T-helper 2 cell (primary cell): ENCODE measurements around the gene CFAP97D1.

Experiments used
- DNase-seq, 5 experiments: peaks; one replicate each; pipeline versions ENCODE4 v3.0.0 to v3.0.0-alpha.2; 2012 to 2022

CFAP97D1 gene

GRCh38 chr17:43800736-43801135 is 20.5 kb downstream of the CFAP97D1 start:
- no peak for DNase-seq

DNA sequence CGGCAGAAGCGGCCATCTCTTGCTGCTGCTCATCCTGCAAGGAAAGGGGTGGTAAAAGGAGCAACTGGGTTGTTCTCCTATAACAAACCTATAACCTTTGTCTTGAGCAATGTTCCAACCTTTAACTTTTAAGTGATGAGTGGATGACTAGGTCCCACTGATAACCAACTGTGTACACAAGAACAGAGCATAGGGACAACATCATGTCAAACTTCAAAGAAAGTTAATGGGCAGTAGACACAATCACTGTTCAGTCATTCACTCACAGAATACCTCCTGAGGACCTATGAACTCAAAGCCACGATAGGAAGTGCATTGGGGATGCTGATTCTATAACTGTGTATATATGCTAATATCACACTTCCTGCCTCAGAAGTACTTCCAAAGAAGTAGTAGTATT is 21.6 kb downstream of the CFAP97D1 start:
- DNase-seq = no peak

DNA sequence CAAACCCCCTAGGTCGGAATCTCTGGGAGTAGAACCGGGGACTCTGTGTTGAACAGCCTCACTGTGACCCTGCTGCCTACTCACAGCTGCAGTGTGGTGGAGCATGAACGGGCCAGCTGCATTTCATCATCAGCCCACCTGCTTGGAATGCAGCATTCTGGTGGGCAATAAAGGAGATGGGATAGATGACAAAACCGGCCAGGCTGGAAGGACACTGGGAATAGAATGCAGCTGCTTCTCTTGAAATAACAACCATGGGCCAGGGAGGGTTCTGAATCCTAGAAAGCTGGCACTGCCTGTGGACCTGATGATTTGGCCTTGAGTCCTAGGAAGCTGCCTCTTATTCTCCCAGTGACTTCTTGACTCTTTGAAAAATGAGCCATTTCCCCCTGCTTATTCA is 23.5 kb downstream of the CFAP97D1 start:
- DNase-seq = no peak

DNA sequence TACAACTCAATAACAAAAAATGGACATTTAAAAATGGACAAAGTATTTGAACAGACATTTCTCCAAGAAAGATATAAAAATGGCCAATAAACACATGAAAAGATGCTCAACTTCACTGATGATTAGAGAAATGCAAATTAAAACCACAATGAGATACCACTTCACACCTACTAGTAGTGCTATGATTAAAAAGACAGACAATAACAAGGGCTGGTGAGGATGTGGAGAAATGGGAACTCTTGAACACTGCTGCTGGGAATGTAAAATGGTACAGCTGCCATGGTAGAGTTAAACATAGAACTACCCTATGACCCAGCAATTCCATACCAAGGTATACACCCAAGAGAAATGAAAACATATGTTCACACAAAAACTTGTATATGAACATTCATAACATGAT is 24.9 kb downstream of the CFAP97D1 start:
- DNase-seq = no peak

DNA sequence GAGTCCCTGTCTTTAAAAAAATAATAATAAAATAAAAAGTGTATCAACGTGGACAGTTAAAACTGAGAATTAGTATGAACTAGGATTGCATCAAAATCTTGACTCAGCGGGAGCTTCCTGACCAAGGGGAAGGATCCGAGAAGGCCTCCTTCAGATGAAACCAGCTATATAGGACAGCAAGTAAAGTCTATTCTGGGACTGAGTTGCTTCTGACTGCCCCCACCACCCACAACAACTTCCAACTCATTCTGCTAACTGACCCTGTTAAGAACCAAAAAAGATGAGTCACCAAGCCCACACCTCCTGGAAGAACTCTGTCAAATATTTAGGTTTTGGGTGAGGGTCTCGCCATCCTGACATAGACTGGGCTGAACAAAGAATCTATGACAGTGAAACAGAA is 27.8 kb downstream of the CFAP97D1 start:
- no peak for DNase-seq

- DNase-seq = no peak
These were observed 28.9 kb downstream of the CFAP97D1 start for GRCh38 chr17:43809121-43809520.

DNA sequence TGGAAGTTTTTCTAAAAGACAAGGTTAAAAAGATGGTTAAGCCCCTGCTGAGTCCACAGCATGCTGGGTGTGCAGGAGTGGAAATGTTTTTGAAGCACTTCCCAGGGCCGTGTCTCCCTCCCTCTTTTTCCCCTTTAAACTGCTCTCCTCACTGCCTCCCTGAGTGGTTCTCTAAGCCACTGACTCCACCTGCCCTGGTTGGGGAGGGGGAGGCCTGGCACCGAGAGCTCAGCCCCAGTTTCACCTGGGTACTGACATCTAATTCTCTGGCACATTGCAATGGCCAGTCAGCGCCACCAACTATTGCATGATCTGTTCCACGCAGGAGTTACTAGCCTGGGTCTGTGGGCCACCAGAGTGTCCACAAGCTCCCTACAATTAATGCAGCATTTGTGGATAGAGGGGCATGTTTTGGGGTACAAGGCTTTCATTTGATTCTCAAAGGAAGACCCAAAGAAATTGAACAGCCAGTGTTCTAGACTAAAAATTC is 30.0 kb downstream of the CFAP97D1 start:
- DNase-seq = no peak

DNA sequence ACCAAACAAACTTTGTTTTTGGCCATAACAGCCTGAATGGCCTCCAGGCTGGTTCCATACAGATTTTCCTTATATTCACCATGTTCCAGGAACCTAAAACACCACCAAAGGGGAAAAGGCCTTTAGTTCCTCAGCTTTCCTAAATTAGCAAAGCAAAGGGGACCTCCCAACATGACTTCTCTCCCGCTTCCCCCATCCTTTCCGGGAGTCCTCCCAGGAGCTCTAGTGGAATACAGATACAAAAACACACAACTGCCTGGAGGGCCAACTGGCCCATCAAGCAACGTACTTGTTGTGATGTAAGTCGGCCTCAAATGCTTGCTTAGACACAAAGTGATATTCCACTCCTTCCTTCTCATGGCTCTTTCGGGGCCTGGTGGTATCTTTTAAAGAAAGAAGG is 30.6 kb downstream of the CFAP97D1 start:
- no peak for DNase-seq

GRCh38 chr17:43812396-43813265 is 32.4 kb downstream of the CFAP97D1 start:
- no peak for DNase-seq

DNA sequence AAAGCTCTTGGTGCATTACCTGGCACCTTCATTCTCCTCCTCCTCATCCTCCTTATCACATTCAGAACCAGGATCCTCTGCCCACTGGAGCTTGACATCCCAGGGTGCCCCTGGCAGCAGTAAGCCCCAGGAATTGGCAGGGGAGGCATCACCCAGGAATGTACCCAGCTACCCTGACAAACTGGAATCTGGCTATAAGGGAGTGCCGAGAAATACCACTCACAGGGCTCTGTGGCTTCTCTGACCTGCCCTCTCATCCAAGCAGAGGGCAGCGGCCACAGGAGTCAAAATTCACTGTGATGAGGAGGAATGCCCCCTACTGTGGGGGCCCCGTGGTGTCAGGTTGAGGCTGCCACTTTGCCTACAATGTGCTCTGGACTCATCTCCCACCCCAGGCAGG is 33.2 kb downstream of the CFAP97D1 start:
- DNase-seq = no peak

GRCh38 chr17:43814026-43814425 is 33.8 kb downstream of the CFAP97D1 start:
- DNase-seq = no peak

- no peak for DNase-seq
These were observed 34.5 kb downstream of the CFAP97D1 start for GRCh38 chr17:43814714-43815113.

DNA sequence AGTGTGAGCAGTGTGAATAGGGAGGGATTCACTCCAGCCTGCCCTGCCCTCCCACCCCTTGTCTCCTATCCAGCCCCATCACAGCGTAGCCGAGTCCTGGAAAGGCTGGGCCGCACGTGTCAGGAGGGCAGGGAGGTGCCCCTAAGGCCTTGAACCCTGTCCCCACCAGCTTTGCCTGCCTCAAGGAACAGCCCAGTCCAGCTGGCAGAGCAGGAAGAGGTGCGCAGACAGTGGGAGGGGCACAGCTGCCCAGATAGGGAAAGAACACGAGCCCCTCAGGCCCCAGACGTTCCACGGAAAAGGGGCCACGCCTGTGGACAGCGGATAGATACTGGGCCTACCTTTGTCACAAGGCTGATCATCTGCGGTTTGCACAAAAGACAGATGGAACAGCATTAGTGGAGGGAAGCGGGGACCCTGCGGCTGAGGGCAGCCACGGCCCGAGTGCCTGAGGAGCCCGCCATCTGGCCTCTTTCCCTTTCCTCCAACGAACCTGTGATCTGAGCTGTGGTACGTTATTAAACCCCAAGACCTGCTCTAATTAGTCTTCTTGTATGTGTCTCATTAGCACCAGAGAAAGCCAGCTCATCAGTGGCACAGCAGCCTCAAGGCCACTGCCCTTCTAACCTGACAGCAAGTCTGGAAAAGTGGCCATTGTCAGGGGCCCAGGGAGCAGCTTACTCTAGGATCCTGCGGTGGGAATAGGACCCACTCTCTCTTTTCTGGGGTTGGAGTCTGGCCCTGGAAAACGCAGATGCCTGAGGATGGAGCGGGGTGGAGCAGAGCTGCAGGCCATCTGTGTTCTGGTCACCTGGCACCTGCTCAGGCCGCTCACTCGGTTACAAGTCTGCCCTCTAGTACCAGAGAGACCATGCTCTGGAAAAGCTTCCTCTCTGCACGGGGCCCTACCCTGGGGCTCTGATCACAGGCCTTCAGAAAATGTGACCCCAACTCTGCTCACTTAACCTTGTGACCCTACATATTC is 36.4 kb downstream of the CFAP97D1 start:
- no peak for DNase-seq

- DNase-seq = no peak
These were observed 37.6 kb downstream of the CFAP97D1 start for GRCh38 chr17:43817826-43818225.

- DNase-seq = no peak
These were observed 38.7 kb downstream of the CFAP97D1 start for GRCh38 chr17:43818966-43819365.

DNA sequence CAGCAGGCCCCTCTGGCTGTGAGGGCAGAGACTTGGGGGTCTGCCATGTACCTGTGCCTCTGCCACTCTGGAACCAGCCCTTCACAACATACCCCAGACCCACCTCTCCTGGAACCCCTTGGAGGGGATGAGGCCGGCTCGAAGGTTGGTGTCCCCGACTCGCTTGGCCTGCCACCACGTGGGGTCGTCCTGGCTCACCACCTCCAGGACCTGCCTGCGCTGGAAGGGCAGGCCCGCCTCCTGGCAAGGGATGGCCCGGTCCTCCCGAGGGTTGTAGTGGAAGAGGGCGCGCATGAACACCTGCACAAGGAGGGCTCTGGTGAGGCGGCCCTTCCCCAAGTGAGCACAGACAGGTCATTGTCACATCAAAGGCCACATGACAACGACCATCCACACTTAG is 40.5 kb downstream of the CFAP97D1 start:
- DNase-seq = no peak

DNA sequence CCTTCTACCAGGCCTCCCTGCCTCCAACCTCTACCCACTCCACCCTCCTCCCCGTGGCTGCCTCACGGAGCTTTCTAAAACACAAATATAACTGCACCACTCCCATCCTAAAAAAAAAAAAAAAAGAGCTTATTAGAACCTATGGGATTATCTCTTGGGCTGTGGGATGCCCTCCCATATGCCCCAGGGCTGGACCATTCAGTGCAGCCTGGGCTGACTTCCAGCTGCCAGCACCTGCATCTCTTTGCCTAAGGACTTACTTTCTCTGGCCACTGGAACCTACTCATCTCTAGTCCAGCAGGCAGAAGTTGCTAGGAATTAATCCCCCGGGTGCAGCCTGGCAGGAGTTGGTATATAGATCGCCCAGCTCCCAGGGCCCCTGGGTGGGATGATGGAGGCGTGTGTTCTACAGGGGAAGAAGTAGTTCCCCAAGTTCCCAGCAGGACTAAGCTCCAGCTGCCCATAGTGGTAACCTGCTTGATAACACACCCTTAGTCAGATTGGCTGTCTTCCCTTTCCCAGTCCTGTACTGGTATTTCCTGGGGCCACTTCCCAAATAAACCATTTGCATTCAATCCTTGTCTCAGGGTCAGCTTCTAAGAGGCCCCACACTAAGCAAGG is 42.4 kb downstream of the CFAP97D1 start:
- DNase-seq = no peak

DNA sequence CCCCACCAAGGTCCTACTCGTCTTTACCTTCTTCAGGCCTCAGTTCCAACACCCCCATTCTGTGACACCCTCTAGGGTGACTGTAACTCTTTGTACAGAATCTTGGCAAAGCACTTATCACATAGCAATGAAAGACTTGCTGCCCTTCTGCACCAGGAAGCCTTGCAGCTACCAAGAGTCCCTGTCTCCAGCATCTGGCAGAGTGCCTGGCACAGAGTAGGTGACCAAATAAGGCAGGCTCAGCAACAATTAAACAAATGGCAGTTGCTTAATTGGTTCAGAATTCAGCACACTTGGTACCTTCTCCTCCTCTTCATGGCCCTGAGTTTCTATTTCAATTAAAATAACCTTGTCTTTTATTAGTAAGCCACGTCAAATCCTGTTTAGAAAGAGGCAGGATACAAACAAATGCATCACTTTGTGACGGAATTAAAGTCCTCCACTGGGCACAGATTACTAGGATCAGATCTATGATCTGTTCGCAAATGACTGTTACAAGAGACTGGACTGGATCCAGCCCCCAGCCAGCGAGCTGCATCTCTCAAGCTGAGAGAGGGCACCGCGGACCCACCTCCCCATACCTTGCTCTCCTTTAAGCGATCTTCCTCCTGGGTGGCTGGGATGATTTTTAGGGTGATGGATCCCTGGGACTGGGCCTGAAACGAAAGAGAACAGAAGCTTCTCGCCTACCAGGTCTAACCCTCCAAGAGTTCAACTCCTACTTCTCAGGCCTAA is 43.3 kb downstream of the CFAP97D1 start:
- DNase-seq = no peak

DNA sequence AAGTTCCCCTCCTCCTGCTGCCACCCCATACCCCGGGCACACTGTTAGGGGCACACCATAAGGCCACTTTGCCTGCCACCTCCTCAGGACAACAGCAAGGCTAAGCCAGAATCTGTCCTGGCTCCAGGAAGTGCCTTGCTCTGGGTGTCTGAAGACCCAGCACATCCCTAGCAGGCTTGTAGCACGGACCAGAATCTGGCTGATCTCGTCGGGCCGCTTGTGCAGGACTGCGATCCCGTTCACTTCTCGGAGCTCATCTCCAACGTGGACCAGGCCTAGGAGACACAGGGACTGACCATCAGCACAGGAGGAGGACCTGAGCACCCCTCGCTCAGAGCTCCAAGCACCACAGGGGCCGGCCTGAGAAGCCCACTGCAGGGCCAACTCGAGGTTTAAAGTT is 45.3 kb downstream of the CFAP97D1 start:
- no peak for DNase-seq

GRCh38 chr17:43826206-43826605 is 46.0 kb downstream of the CFAP97D1 start:
- no peak for DNase-seq

DNA sequence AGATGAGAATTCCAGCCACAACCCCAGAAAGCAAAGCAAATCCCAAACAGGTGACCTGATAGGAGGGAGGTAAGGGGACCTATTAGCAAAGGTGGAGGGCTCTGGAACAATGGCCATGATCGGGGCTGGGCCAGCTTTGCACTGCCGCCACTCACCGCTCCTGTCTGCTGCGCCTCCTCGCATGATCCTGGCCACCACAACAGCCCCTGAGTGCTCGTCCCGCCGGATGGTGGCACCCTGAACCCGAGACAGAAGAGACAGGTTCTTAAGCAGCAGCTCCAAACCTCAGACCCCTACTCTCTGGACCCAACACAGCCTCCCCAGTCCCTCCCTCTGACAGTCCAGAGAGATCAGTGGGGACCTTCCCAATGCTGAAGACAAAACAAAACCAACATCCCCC is 47.4 kb downstream of the CFAP97D1 start:
- DNase-seq = no peak

- DNase-seq = no peak
These were observed 49.5 kb downstream of the CFAP97D1 start for GRCh38 chr17:43829738-43830137.
